Measurements from ENCODE around the gene ANKRD33.

ANKRD33 gene

DNA sequence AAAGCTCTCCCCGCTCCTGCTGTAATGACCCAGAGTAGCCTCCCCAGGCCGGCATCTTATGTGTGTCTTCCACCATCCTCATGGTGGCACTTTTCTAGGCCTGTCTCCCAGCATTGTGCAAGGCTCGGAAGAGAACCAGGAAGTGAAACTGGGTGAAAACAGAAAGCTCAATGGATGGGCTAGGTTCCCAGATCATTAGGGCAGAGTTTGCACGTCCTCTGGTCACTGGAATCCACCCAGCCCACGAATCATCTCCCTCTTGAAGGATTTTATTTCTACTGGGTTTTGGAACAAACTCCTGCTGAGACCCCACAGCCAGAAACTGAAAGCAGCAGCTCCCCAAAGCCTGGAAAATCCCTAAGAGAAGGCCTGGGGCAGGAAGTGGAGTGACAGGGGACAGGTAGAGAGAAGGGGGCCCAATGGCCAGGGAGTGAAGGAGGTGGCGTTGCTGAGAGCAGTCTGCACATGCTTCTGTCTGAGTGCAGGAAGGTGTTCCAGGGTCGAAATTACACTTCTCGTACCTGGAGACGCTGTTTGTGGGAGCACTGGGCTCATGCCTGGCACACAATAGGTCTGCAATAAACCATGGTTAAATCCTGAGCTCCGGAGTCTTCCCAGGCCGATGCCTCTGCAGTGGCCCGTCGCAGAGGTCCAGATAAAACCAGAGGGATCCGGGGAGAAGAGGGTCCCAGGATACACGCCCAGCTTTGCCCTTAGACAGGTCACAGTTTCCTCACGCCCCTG, 35.0 kb downstream of the ANKRD33 start:
- TF ChIP-seq, protein P1, sequence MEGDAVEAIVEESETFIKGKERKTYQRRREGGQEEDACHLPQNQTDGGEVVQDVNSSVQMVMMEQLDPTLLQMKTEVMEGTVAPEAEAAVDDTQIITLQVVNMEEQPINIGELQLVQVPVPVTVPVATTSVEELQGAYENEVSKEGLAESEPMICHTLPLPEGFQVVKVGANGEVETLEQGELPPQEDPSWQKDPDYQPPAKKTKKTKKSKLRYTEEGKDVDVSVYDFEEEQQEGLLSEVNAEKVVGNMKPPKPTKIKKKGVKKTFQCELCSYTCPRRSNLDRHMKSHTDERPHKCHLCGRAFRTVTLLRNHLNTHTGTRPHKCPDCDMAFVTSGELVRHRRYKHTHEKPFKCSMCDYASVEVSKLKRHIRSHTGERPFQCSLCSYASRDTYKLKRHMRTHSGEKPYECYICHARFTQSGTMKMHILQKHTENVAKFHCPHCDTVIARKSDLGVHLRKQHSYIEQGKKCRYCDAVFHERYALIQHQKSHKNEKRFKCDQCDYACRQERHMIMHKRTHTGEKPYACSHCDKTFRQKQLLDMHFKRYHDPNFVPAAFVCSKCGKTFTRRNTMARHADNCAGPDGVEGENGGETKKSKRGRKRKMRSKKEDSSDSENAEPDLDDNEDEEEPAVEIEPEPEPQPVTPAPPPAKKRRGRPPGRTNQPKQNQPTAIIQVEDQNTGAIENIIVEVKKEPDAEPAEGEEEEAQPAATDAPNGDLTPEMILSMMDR (IDR thresholded peaks at IDR 0.05; ENCODE audit: low read depth, low read length), result no peak
- no peak overlapping the region for H3K4me3 ChIP-seq (ENCODE audit: low read depth, low read length)

DNA sequence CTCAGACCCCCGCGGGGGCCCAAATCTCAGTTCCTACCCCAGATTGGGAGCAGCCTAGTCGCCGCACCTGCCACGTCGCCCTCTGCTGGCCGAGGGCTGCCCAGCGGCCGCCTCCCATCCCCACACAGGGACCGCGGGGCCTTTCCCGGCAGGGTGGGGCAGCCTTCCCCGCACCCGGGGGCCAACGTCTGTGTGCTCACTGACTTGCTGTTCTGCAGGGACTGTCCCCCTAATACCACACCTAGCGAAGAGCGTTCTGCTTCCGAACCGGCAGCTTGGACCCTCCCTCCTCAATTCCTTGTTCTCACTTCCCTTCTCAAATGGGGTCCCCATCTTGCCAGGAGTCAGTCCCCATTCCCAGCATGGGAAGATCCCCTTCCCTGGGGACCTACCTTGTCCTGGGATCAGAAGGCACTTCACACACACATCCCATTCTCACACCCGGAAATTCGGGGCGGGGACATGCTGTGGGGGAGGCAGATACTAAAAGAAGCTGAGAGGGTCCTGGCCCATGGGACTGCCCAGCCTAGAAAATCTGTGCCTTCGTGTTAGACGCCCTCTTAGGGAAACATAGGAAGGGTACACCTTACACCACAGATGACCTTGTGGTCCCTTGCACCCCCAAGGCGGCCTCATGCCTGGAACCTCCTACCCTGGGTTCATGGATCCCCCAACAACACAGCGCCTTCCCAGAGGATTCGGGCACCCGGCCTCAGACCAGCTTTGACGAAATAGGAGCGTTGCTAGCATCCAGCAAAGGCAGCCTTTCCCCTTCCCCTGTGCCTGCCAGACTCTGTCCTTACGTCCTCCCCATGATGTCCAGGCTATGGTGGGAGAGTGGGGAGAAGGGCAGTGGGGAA, 35.8 kb downstream of the ANKRD33 start:
- 0 out of 2 replicates have a peak overlapping the region, but pooled peaks have one; percentile 22 for H3K4me3 ChIP-seq (ENCODE audit: low read depth, low read length)
- TF ChIP-seq, protein P1 (IDR thresholded peaks at IDR 0.05; ENCODE audit: low read depth, low read length), result peak; percentile 89

DNA sequence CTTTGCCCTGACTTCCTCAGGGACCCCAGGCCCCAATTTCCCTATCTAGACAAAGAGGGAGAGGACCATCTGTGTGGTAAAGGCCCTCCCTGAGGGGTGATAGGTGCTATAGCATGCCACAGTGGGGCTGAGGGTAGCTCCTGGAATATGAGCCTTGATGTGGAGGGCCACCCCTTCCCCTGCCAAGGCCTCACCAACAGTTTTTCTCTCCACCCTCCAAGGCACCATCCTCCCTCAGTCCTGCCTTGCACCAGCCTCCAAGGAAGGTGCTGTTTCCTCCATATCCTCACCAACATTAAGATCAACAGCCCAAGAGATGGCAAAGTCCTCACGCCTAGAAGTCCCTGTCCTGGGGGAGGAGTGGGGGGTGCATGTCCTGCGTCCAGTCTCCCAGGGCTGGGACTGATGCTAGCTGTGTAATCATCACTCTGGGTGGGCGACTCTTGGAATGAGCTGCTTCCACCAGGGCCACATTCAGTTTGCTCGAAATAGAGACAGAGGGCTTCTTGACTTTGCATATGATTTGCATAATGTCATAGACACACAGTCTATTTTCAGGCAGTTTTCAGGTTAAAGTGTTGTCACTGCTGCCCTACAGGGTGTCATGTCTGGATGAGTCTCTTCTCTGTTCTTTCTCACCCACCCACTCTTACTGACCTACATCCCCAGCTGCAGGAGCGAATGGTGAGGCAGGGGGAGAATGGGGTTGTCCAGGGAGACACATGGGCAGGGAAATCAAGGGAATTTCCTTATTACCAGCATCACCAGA, 36.8 kb downstream of the ANKRD33 start:
- TF ChIP-seq, protein P1 (IDR thresholded peaks at IDR 0.05; ENCODE audit: low read depth, low read length), result no peak
- H3K4me3 ChIP-seq (ENCODE audit: low read depth, low read length), result no peak overlapping the region

DNA sequence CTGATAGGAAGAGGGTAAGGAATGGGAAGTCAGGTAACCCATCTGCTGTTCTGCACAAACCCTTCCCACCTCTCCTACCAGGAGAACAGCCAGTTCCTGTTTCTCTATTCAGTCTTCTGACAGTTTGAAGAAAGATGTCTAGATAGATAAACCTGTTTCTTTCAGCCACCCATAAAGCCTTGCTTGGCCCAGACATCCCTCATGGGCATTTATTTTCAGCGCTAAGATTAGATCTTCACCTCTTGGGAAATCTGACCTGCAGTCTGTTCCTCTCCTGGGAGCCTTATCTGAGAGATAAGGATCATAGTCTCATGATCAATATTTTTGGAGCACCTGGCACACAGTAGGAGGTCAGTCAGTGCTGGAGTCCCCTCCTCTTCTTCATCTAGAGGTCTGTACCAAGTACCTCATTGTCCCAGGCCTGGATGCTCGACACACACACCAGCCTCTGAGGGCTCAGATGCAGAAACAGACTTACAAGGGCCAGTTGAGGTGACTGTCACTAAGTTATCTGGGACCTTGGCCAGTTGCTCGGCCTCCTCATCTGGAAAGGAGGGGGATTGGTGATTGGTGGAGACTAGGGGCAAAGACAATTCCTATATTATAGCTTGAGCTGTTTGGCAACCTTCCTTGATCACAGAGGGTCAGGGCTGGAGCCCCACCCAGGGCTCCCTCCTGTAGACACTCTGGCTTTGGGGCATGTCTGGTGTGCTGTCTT, 37.6 kb downstream of the ANKRD33 start:
- TF ChIP-seq, protein P1 (IDR thresholded peaks at IDR 0.05; ENCODE audit: low read depth, low read length), result no peak
- H3K4me3 ChIP-seq (ENCODE audit: low read depth, low read length), result no peak overlapping the region

DNA sequence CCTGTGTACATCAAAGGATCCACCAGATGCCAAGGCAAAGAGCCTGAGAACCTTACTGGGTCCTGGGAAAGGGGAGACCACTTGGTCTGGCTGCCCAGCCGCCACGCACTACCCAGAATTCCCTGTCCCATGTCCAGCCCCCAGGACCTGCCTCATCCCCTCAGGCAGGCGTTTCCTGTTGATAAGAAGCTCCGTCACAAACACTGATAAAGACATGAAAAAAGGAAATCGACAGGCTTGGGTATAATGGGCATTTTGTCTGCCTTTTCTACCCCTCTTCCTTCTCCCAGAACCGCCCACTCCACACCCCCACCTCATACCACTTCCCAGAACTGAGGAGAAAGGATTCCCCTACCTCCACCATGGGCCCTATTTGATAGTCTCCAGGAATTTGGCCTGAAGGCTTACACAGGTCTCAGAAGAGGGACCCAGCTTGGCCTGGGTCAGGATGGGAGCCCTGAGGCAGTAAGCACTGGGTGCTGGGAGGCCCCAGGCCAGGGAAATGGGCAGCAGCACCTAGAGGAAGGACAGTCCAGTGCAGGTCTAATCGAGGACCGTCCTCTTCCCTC, 38.2 kb downstream of the ANKRD33 start:
- TF ChIP-seq, protein P1 (IDR thresholded peaks at IDR 0.05; ENCODE audit: low read depth, low read length), result no peak
- H3K4me3 ChIP-seq (ENCODE audit: low read depth, low read length), result no peak overlapping the region

DNA sequence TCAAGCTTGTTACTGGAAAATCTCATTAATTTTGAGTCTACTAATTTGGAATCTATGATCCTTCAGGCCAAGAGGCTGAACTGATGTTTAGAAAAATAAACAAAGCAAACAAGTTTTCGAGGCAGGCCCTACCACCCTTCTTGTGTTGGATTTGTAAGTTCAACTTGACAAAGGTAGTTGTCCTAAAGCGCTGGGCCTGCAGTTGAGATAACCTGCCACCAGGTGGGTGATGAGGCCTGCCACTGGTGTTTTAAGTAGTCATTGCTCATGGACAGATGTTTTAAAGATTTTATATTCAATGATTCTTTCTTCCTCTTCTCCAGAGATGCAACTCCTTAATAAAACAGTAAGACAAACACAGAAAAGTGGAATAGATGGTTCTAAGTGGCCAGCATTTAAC, 38.8 kb downstream of the ANKRD33 start:
- TF ChIP-seq, protein P1 (IDR thresholded peaks at IDR 0.05; ENCODE audit: low read depth, low read length), result peak; percentile 27; the same call in 1 of the 2 replicates

More for the DNA sequence above, 38.8 kb downstream of the ANKRD33 start:
- H3K4me3 ChIP-seq (ENCODE audit: low read depth, low read length), result no peak overlapping the region
